Common myeloid progenitor, CD34-positive (primary cell): Measurements from ENCODE around the gene PUM1.
"Not testable (repeated sequence)": the region's sequence is repeated elsewhere in the genome, so short reads cannot be mapped to it uniquely, and the experiment has no call there.

ENCODE experiments used
- CTCF ChIA-PET: fragments of 350-600 bp; sonication (Branson Sonifier 250); formaldehyde crosslinking; loops from one replicate; lab custom pipeline; 2021; ENCODE audit warnings: antibody characterized with exemption; lab: Charles Lee
- POLR2A ChIA-PET: fragments of 350-600 bp; sonication (Branson Sonifier 250); formaldehyde crosslinking; loops from one replicate; lab custom pipeline; 2021; ENCODE audit warnings: antibody characterized with exemption; lab: Charles Lee
- DNase-seq, 3 donors: peaks; one replicate each; pipeline versions ENCODE4 v3.0.0 to v3.0.0-alpha.2; 2013
- H3K27ac ChIP-seq, 2 experiments: 1 replicate in 1 of 2; 2 replicates in 1 of 2; pipeline ENCODE4 v1.7.0; 2013; ENCODE audit warnings: inconsistent platforms in 2 of 2, low read length in 2 of 2, mild to moderate bottlenecking in 2 of 2, low read depth in 1 of 2, moderate library complexity in 1 of 2; ENCODE audit not compliant: severe bottlenecking in 2 of 2, insufficient read depth in 1 of 2, poor library complexity in 1 of 2
- H3K27me3 ChIP-seq, 5 experiments: replicated peaks in 2 of 5; 1 replicate in 3 of 5; 2 replicates in 2 of 5; pipeline versions ENCODE4 v1.6.1 to v1.7.0; 2013; ENCODE audit warnings: low read length in 4 of 5, mild to moderate bottlenecking in 2 of 5, moderate library complexity in 2 of 5, inconsistent platforms in 1 of 5; ENCODE audit not compliant: insufficient read depth in 5 of 5, control insufficient read depth in 4 of 5
- H3K36me3 ChIP-seq, 4 experiments: 1 replicate in 2 of 4; 2 replicates in 2 of 4; pipeline versions ENCODE4 v1.6.1 to v1.7.0; 2013; ENCODE audit warnings: low read length in 3 of 4, control low read depth in 1 of 4, mild to moderate bottlenecking in 1 of 4; ENCODE audit not compliant: control insufficient read depth in 4 of 4, insufficient read depth in 4 of 4
- H3K4me1 ChIP-seq, 4 experiments: 1 replicate in 3 of 4; 2 replicates in 1 of 4; pipeline versions ENCODE4 v1.6.1 to v1.7.1; 2013; ENCODE audit warnings: low read length in 3 of 4, mild to moderate bottlenecking in 3 of 4, control low read depth in 1 of 4, inconsistent platforms in 1 of 4, moderate library complexity in 1 of 4; ENCODE audit not compliant: control insufficient read depth in 4 of 4, insufficient read depth in 4 of 4; ENCODE audit errors: control extremely low read depth in 1 of 4
- H3K4me3 ChIP-seq, 7 experiments: 1 replicate in 4 of 7; 2 replicates in 3 of 7; pipeline versions ENCODE4 v1.5.1 to v1.7.0; 2013; ENCODE audit warnings: mild to moderate bottlenecking in 7 of 7, low read length in 6 of 7, moderate library complexity in 6 of 7, inconsistent platforms in 2 of 7, low read depth in 2 of 7, control low read depth in 1 of 7; ENCODE audit not compliant: insufficient read depth in 4 of 7, control insufficient read depth in 1 of 7; ENCODE audit errors: extremely low read depth in 1 of 7
- H3K9me3 ChIP-seq, 5 experiments: 1 replicate in 4 of 5; 2 replicates in 1 of 5; pipeline versions ENCODE4 v1.6.1 to v1.7.1; 2013; ENCODE audit warnings: low read length in 4 of 5, mild to moderate bottlenecking in 2 of 5, inconsistent platforms in 1 of 5, low read depth in 1 of 5, moderate library complexity in 1 of 5; ENCODE audit not compliant: control insufficient read depth in 4 of 5, insufficient read depth in 2 of 5; ENCODE audit errors: control extremely low read depth in 1 of 5
- WGBS: methylation state at CpG from one replicate; pipeline ENCODE4 v1.1.5; 2013; ENCODE audit not compliant: insufficient coverage; 5-methylcytosine and 5-hydroxymethylcytosine counted together

PUM1 gene

GRCh38 chr1:30936541-30937171 is 128.9 kb downstream of the PUM1 start:
- no peak for DNase-seq
- H3K36me3 ChIP-seq: peaks cover 10 to 80% (median 56%) of the 10 kb centered on the region in 4 experiments
- ChIA-PET CTCF (interaction anchor here (0.7 kb wide), 1 partner anchor 135 kb away, joined by 3 read pairs; no protein-coding TSS in a partner anchor), POLR2A (no interaction called here)
- no peaks in the 10 kb centered on the region for H3K9me3 ChIP-seq
- no peak overlapping the region for H3K4me3 ChIP-seq
- WGBS: 96% methylated on average over 13 of the region's 20 CpGs
- H3K27me3 ChIP-seq: no peaks in the 10 kb centered on the region
- H3K4me1 ChIP-seq: no peaks in the 10 kb centered on the region
- no peak overlapping the region for H3K27ac ChIP-seq

- H3K4me3 ChIP-seq, DNase-seq, H3K27ac ChIP-seq, POLR2A ChIA-PET, H3K4me1 ChIP-seq, H3K27me3 ChIP-seq, H3K9me3 ChIP-seq: not testable (repeated sequence)
- CTCF ChIA-PET: interaction anchor here (13.7 kb wide), 1 partner anchor 134 kb away, joined by 161 read pairs; no protein-coding TSS in a partner anchor
- H3K36me3 ChIP-seq: peaks cover 8 to 77% (median 51%) of the 10 kb centered on the region in 4 experiments
- WGBS: no CpG with 5 or more reads among the region's 4 CpGs
These were observed 129.8 kb downstream of the PUM1 start for GRCh38 chr1:30935758-30936157.

- no peak for DNase-seq
- Histone ChIP-seq H3K4me3 (no peak overlapping the region), H3K27me3 (no peaks in the 10 kb centered on the region), H3K4me1 (no peaks in the 10 kb centered on the region), H3K9me3 (no peaks in the 10 kb centered on the region), H3K36me3 (peaks cover 8 to 70% (median 45%) of the 10 kb centered on the region in 4 experiments), H3K27ac (no peak overlapping the region)
- ChIA-PET CTCF (interaction anchor here (1.4 to 13.7 kb wide), 4 partner anchors 12 to 152 kb away, joined by 4 to 161 read pairs (median 5); no protein-coding TSS in a partner anchor), POLR2A (interaction anchor here (0.5 kb wide), 1 partner anchor 155 kb away, joined by 3 read pairs; no protein-coding TSS in a partner anchor)
- WGBS: 100% methylated on average over 1 of the region's 3 CpGs
These were observed 130.9 kb downstream of the PUM1 start for GRCh38 chr1:30934613-30935012.

- ChIA-PET CTCF (interaction anchor here (0.6 to 13.7 kb wide), 10 partner anchors 11 to 372 kb away, joined by 3 to 161 read pairs (median 4); no protein-coding TSS in a partner anchor), POLR2A (interaction anchor here (0.6 kb wide), 1 partner anchor 136 kb away, joined by 3 read pairs; no protein-coding TSS in a partner anchor)
- 96% methylated on average over 4 of the region's 4 CpGs for WGBS
- DNase-seq: no peak
- Histone ChIP-seq H3K9me3 (no peaks in the 10 kb centered on the region), H3K4me1 (no peaks in the 10 kb centered on the region), H3K27me3 (no peaks in the 10 kb centered on the region), H3K4me3 (no peak overlapping the region), H3K36me3 (peaks cover 8 to 62% (median 39%) of the 10 kb centered on the region in 4 experiments), H3K27ac (no peak overlapping the region)
These were observed 131.7 kb downstream of the PUM1 start for GRCh38 chr1:30933874-30934252.

GRCh38 chr1:30930631-30931173 is 134.8 kb downstream of the PUM1 start:
- H3K27me3 ChIP-seq: no peaks in the 10 kb centered on the region
- POLR2A ChIA-PET: no interaction called here
- H3K4me3 ChIP-seq: no peak overlapping the region
- H3K4me1 ChIP-seq: no peaks in the 10 kb centered on the region
- CTCF ChIA-PET: interaction anchor here (1.0 to 13.7 kb wide), 8 partner anchors 8 to 211 kb away, joined by 3 to 161 read pairs (median 11); no protein-coding TSS in a partner anchor
- H3K27ac ChIP-seq: no peak overlapping the region
- DNase-seq: no peak
- H3K9me3 ChIP-seq: no peaks in the 10 kb centered on the region
- H3K36me3 ChIP-seq: peaks cover 2 to 37% (median 26%) of the 10 kb centered on the region in 4 experiments
- 88% methylated on average over 4 of the region's 6 CpGs for WGBS

GRCh38 chr1:30929944-30930525 is 135.5 kb downstream of the PUM1 start:
- WGBS: 87% methylated on average over 5 of the region's 8 CpGs
- no peak overlapping the region for H3K27ac ChIP-seq
- POLR2A ChIA-PET: no interaction called here
- CTCF ChIA-PET: interaction anchor here (1.0 to 13.7 kb wide), 11 partner anchors 11 to 210 kb away, joined by 3 to 161 read pairs (median 11); no protein-coding TSS in a partner anchor
- no peaks in the 10 kb centered on the region for H3K4me1 ChIP-seq
- peaks cover 0 to 33% (median 22%) of the 10 kb centered on the region in 4 experiments for H3K36me3 ChIP-seq
- no peaks in the 10 kb centered on the region for H3K9me3 ChIP-seq
- DNase-seq: no peak
- H3K4me3 ChIP-seq: no peak overlapping the region
- no peaks in the 10 kb centered on the region for H3K27me3 ChIP-seq
